ENCODE results near the gene CTAG1A. TPM values are rescaled to one million over a fixed set of nuclear protein-coding genes. Genes with fewer than 3 reads are reported as not detected.

CTAG1A gene
- total and polyA plus RNA-seq, 9 donors, result 0.12 to 0.35 TPM; not detected in 7

- Histone ChIP-seq H3K9me3 (no peaks in the 10 kb centered on the region), H3K27ac (peak overlapping the region; percentile 64), H3K4me3 (no peak overlapping the region), H3K36me3 (no peaks in the 10 kb centered on the region), H3K4me1 (ENCODE audit: insufficient read depth) (peaks cover 14% of the 10 kb centered on the region), H3K27me3 (no peaks in the 10 kb centered on the region)
- WGBS, 3 donors, result 45 to 57% (median 51%) methylated on average over 5 of the region's 5 CpGs
- intact Hi-C loops (cut with DNase I), result no loop called here
- TF ChIP-seq EP300 (IDR thresholded peaks at IDR 0.05), result no peak
- TF ChIP-seq CTCF (IDR thresholded peaks at IDR 0.05), result no peak
- no peak for TF ChIP-seq POLR2A (IDR thresholded peaks at IDR 0.05)
- DNase-seq, result no peak
Measured at GRCh38 chrX:154541589-154541895, 43.4 kb upstream of the CTAG1A start.

GRCh38 chrX:154541896-154542722 lies 42.8 kb upstream of the CTAG1A start:
- no peaks in the 10 kb centered on the region for H3K27me3 ChIP-seq
- DNase-seq, result peak; percentile 86 to 95 (median 89)
- peak overlapping the region; percentile 64 to 80 for H3K27ac ChIP-seq
- 46 to 49% (median 46%) methylated on average over 12 of the region's 12 CpGs for WGBS, 3 donors
- no peaks in the 10 kb centered on the region for H3K36me3 ChIP-seq
- peaks cover 14% of the 10 kb centered on the region for H3K4me1 ChIP-seq (ENCODE audit: insufficient read depth)
- peak; percentile 44 for TF ChIP-seq EP300 (IDR thresholded peaks at IDR 0.05)
- no peak for TF ChIP-seq POLR2A (IDR thresholded peaks at IDR 0.05)
- H3K4me3 ChIP-seq, result no peak overlapping the region
- H3K9me3 ChIP-seq, result no peaks in the 10 kb centered on the region
- intact Hi-C loops (cut with DNase I), result no loop called here

GRCh38 chrX:154542723-154543424 lies 42.1 kb upstream of the CTAG1A start:
- 75 to 81% (median 76%) methylated on average over 20 of the region's 20 CpGs for WGBS, 3 donors
- Histone ChIP-seq H3K27ac (peak overlapping the region; percentile 64 to 80), H3K36me3 (no peaks in the 10 kb centered on the region), H3K9me3 (no peaks in the 10 kb centered on the region), H3K27me3 (no peaks in the 10 kb centered on the region), H3K4me3 (no peak overlapping the region), H3K4me1 (ENCODE audit: insufficient read depth) (peaks cover 14% of the 10 kb centered on the region)
- DNase-seq, result no peak
- TF ChIP-seq POLR2A (IDR thresholded peaks at IDR 0.05), result no peak
- no peak for TF ChIP-seq CTCF (IDR thresholded peaks at IDR 0.05)
- no peak for TF ChIP-seq EP300 (IDR thresholded peaks at IDR 0.05)
- intact Hi-C loops (cut with DNase I), result no loop called here

GRCh38 chrX:154545673-154546274 lies 39.2 kb upstream of the CTAG1A start:
- Histone ChIP-seq H3K9me3 (no peaks in the 10 kb centered on the region), H3K27me3 (no peaks in the 10 kb centered on the region), H3K36me3 (no peaks in the 10 kb centered on the region), H3K27ac (no peak overlapping the region), H3K4me3 (peak overlapping the region; percentile 65), H3K4me1 (ENCODE audit: insufficient read depth) (peaks cover 14% of the 10 kb centered on the region)
- TF ChIP-seq CTCF (IDR thresholded peaks at IDR 0.05) (no peak), EP300 (IDR thresholded peaks at IDR 0.05) (no peak), POLR2A (IDR thresholded peaks at IDR 0.05) (no peak)
- intact Hi-C loops (cut with DNase I), result no loop called here
- 87 to 92% (median 91%) methylated on average over 17 of the region's 17 CpGs for WGBS, 3 donors
- DNase-seq, result no peak

Measured in ovary (tissue), 9 donors.